ENCODE measurements around the gene GARIN5B.
A peak's percentile ranks its signal among the peaks of the same experiment; 100 is the strongest.
"Not testable (repeated sequence)": the region's sequence is repeated elsewhere in the genome, so short reads cannot be mapped to it uniquely, and the experiment has no call there.

GARIN5B gene

DNA sequence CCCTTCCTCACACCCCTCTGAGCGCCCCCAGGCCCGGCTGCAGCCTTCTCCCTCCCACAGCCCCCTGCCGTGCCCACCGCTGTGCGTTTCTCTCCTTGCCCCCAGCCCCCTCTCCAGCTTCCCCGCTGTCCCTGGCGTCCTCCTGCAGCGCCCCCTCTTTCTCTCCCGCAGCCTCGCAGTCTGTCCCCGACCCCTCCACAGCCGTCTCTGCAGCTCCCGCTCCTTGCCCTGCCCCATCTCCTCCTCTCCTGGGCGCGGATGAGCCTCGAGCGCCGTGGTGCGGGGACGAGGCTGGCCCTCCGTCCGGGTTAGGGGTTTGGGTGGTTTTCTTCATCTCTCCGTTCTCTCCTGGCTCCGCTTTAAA, 22.3 kb downstream of the GARIN5B start:
- H3K4me3 ChIP-seq (replicated peaks; ENCODE audit: low read depth, low read length): peak overlapping the region; percentile 77
- TF ChIP-seq, protein P1, sequence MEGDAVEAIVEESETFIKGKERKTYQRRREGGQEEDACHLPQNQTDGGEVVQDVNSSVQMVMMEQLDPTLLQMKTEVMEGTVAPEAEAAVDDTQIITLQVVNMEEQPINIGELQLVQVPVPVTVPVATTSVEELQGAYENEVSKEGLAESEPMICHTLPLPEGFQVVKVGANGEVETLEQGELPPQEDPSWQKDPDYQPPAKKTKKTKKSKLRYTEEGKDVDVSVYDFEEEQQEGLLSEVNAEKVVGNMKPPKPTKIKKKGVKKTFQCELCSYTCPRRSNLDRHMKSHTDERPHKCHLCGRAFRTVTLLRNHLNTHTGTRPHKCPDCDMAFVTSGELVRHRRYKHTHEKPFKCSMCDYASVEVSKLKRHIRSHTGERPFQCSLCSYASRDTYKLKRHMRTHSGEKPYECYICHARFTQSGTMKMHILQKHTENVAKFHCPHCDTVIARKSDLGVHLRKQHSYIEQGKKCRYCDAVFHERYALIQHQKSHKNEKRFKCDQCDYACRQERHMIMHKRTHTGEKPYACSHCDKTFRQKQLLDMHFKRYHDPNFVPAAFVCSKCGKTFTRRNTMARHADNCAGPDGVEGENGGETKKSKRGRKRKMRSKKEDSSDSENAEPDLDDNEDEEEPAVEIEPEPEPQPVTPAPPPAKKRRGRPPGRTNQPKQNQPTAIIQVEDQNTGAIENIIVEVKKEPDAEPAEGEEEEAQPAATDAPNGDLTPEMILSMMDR (IDR thresholded peaks at IDR 0.05; ENCODE audit: low read length, missing control alignments): peak; percentile 3
- no peak for DNase-seq (ENCODE audit: low read depth)

DNA sequence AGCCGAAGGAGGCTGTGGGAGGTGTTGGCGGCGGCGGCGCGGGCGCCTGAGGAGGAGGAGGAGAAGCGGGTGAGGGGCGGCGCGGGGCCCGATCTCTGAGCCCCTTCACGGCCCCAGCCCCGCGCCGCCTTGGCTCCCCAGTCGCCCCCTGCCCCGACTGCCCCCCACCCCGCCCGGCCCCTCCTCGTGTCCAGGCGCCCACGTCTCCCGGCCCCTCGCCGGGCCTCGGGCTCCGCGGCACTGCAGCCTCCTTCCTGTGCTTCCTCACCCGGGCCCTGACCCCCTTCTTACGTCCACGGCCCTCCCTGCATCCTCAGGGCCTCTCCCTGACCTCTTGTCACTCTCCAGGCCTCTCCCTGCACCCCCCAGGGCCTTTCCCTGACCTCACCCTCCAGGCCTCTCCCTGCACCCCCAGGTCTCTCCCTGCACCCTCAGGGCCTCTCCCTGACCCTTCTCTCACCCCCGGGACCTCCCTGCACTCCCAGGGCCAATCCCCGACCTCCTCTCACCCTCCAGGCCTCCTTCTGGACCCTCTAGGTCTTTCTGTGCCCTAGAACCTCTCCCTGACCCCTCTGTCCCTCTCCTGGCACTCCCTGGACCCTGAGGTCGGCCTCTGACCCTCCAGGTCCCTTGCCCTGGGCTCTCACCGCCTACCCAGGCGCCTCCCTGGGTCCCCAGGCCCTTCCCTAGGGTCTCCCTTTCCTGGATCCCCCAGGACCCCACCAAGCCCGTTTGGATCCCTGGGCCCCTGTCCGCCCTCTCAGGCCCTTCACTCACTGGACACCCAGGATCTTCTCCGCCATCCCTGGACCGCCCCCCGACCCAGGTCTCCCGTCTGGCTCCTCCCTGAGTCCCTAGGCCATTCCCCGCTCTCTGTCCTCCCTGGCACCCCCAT, 22.9 kb downstream of the GARIN5B start:
- TF ChIP-seq, protein P1 (IDR thresholded peaks at IDR 0.05; ENCODE audit: low read length, missing control alignments): no peak
- H3K4me3 ChIP-seq (replicated peaks; ENCODE audit: low read depth, low read length): peak overlapping the region; percentile 77
- no peak for DNase-seq (ENCODE audit: low read depth)

DNA sequence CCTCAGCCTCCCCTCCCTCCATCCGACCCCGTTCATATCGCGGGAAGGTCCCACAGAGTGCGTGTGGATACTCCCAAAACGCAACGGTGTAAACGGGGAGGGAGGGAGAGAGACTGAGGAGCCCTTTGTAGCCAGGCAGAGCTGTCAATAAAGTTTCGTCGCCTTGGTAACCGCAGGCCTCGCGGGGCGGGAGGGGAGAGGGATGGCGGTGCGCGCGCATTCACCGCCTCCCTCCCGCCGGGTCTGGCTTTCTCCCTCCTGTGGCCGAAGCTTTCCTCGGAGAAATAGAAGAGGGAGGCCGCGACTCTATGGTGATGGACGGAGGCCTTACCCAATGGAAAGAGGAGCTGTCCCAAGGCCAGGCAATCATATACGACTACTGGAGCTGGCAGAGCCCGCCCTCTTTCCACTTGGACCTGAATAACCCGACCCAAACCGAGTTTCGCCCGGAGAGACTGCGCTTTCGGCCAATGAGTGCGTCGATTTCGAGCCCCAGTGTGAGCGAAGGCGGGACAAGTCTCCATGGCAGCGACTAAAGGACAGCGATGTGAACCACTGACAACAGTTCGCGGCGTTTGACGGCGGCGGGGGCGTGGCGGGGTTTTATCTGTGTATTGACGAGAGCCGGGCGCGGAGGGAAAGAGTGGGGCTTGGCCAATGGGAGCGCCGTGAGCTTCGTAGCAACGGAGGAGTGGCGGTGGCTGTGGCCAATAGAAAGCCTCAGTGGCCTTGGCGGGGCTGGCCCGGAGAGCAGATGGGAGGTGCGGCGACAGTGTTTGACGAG, 23.8 kb downstream of the GARIN5B start, which contains the start of gene KMT5C:
TSS of gene KMT5C (plus strand) at position 772 of the 784 bp plus-strand sequence. CDS start 2,061 bp downstream, outside the sequence.
- H3K4me3 ChIP-seq (replicated peaks; ENCODE audit: low read depth, low read length): peak within 1 kb of the TSS; percentile 77
- peak; percentile 100 for DNase-seq (ENCODE audit: low read depth)
- TF ChIP-seq, protein P1 (IDR thresholded peaks at IDR 0.05; ENCODE audit: low read length, missing control alignments): peak; percentile 33

DNA sequence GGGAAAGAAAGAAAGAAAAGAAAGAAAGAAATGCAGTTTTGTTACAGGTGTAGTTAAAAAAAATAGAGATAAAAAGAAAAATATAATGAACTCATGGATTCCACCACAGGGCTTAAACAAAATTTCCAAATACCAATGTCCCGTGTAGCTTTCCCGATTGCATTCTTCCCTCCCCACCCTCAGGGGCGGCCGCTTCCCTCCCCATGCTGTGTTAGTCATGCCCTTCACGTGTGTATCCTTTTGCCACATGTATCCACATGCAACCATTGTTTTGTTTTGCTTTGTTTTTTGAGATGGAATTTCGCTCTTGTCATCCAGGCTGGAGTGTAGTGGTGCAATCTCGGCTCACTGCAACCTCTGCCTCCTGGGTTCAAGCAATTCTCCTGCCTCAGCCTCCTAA, 27.0 kb downstream of the GARIN5B start:
- H3K4me3 ChIP-seq (replicated peaks; ENCODE audit: low read depth, low read length): no peak overlapping the region
- TF ChIP-seq, protein P1 (IDR thresholded peaks at IDR 0.05; ENCODE audit: low read length, missing control alignments): no peak
- DNase-seq (ENCODE audit: low read depth): no peak

DNA sequence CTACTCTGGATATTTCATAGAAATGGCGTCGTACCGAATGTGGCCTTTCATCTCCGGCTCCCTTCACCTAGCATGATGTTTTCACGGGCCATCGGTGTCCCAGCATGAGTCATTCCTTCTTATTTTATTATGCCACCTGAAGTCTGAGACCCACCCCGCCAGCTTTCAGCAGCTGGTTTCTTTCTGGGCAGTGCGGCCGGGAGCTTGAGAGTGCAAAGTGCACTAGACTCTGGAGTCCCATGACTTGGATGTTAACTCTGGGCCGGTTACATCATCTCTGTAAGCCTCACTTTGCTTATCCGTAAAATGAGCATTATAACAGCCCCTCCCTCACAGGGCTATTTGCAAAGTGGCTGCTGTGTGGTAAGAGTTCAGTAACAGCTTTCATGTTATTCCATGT, 29.2 kb downstream of the GARIN5B start:
- TF ChIP-seq, protein P1 (IDR thresholded peaks at IDR 0.05; ENCODE audit: low read length, missing control alignments): no peak
- DNase-seq (ENCODE audit: low read depth): no peak
- no peak overlapping the region for H3K4me3 ChIP-seq (replicated peaks; ENCODE audit: low read depth, low read length)

DNA sequence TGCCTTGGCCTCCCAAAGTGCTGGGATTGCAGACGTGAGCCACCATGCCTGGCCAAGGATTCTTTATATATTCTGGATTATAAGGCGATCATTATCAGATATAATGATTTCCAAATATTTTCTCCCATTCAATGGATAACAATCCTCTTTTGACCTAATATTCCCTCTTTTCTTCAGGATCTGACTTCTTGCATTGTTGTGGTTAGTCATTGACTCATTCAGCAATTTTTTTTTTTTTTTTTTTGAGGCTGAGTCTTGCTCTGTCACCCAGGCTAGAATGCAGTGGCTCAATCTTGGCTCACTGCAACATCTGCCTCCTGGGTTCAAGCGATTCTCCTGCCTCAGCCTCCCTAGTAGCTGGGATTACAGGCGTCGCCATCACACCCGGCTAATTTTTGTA, 33.3 kb downstream of the GARIN5B start:
- not testable (repeated sequence) for H3K4me3 ChIP-seq (replicated peaks; ENCODE audit: low read depth, low read length)
- peak; percentile 42 for DNase-seq (ENCODE audit: low read depth)

DNA sequence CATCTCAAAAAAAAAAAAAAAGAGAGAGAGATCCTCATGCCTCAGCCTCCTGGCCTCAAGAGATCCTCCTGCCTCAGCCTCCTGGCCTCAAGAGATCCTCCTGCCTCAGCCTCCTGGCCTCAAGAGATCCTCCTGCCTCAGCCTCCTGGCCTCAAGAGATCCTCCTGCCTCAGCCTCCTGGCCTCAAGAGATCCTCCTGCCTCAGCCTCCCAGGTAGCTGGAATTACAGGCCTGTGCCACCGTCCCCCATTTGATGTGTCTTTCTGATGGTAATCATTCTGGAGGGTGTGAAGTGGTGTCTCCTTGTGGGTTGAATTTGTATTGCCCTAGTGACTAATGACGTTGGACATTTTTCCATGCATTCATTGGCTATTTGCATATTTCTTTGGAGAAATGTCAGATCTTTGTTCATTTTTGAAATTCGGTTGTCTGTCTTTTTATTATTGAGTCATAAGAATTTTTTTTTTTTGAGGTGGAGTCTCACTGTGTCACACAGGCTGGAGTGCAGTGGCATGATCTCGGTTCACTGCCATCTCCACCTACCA, 34.2 kb downstream of the GARIN5B start:
- not testable (repeated sequence) for DNase-seq (ENCODE audit: low read depth); H3K4me3 ChIP-seq (replicated peaks; ENCODE audit: low read depth, low read length)
